Measurements from ENCODE around the gene PSMA6. TPM values are rescaled to one million over a fixed set of nuclear protein-coding genes. Genes with fewer than 3 reads are reported as not detected.
A peak's percentile ranks its signal among the peaks of the same experiment; 100 is the strongest.

The PSMA6 gene
- total and polyA plus RNA-seq, 2 of the 13 experiments (the other 11 are each of a cell fraction or from before 2014, with no cell fraction given), result 525 to 1,109 TPM

- TF ChIP-seq ZSCAN21 (CRISPR knock-in tag; IDR thresholded peaks at IDR 0.05; ENCODE audit: borderline replicate concordance), result peak; percentile 90
- TF ChIP-seq CHCHD3 (CRISPR knock-in tag; IDR thresholded peaks at IDR 0.05), result peak; percentile 88; the same call in 1 of the 2 replicates
- peak; percentile 73 for TF ChIP-seq FOXP4 (CRISPR knock-in tag; IDR thresholded peaks at IDR 0.05)
- no peak for TF ChIP-seq NBN (conservative IDR thresholded peaks at IDR 0.05)
- TF ChIP-seq HDAC2 (CRISPR knock-in tag; IDR thresholded peaks at IDR 0.05), result peak; percentile 93
- peak; percentile 98 for TF ChIP-seq IKZF5 (CRISPR knock-in tag; IDR thresholded peaks at IDR 0.05)
- no peak for TF ChIP-seq PLRG1 (conservative IDR thresholded peaks at IDR 0.05)
- TF ChIP-seq RAD51 (IDR thresholded peaks at IDR 0.05; ENCODE audit: borderline replicate concordance), result no peak
- TF ChIP-seq PHF8 (CRISPR knock-in tag; IDR thresholded peaks at IDR 0.05), result peak; percentile 100
- TF ChIP-seq FOXC1 (CRISPR knock-in tag; IDR thresholded peaks at IDR 0.05; ENCODE audit: borderline replicate concordance), result peak; percentile 99
- peak; percentile 98 for TF ChIP-seq MXD3 (CRISPR knock-in tag; IDR thresholded peaks at IDR 0.05)
- no peak for TF ChIP-seq ZNF646 (CRISPR knock-in tag; IDR thresholded peaks at IDR 0.05)
- peak; percentile 85; the same call in 1 of the 2 replicates for TF ChIP-seq ZMAT3 (CRISPR knock-in tag; conservative IDR thresholded peaks at IDR 0.05)
- peak; percentile 93 for TF ChIP-seq RBFOX2 (IDR thresholded peaks at IDR 0.05; ENCODE audit: low read depth, low read length)
- TF ChIP-seq ZNF549 (CRISPR knock-in tag; IDR thresholded peaks at IDR 0.05), result no peak; the same call in 1 of the 2 replicates
- TF ChIP-seq SPEN (CRISPR knock-in tag; IDR thresholded peaks at IDR 0.05; ENCODE audit: low read depth), result peak; percentile 96
- peak; percentile 96 for TF ChIP-seq ERF (CRISPR knock-in tag; IDR thresholded peaks at IDR 0.05)
- peak; percentile 27; the same call in 1 of the 2 replicates for TF ChIP-seq E2F2 (CRISPR knock-in tag; IDR thresholded peaks at IDR 0.05; ENCODE audit: borderline replicate concordance)
- peak; percentile 50 for TF ChIP-seq MED13 (CRISPR knock-in tag; IDR thresholded peaks at IDR 0.05)
Observed at GRCh38 chr14:35292051-35292769, at the start of gene PSMA6 (continued).
